K562 (cell line): ENCODE results near the gene SERGEF. TPM values are rescaled to one million over a fixed set of nuclear protein-coding genes. Genes with fewer than 3 reads are reported as not detected.

Experiments used
- BRCA1 ChIP-seq, 2 experiments: fragments of 450-650 bp in 1 of 2; sonication (generic) in 1 of 2; formaldehyde crosslinking in 1 of 2; IDR thresholded peaks; 2 replicates each; pipeline versions ENCODE4 v1.5.0 to v1.6.1; 2017 to 2020; ENCODE audit warnings: mild to moderate bottlenecking in 1 of 2, missing genetic modification reagents in 1 of 2
- ZNF239 ChIP-seq: fragments of 250-450 bp; sonication (Bioruptor Pico); IDR thresholded peaks from 2 replicates; pipeline ENCODE4 v1.4.0; 2020; ENCODE audit warnings: mild to moderate bottlenecking
- ZNF318 ChIP-seq, 2 experiments: fragments of 450-650 bp; IDR thresholded peaks; 2 replicates each; pipeline ENCODE4 v1.6.1; 2016; ENCODE audit warnings: mild to moderate bottlenecking in 2 of 2, borderline replicate concordance in 1 of 2, low read depth in 1 of 2, moderate library complexity in 1 of 2
- ZNF354B ChIP-seq: fragments of 250-450 bp; sonication (Bioruptor Pico); IDR thresholded peaks from 2 replicates; pipeline ENCODE4 v1.4.0; 2020
- polyA plus RNA-seq, 8 experiments: library from polyadenylated mRNA; depleted of rRNA in 4 of 8; stranded (reverse) in 5 of 8; unstranded in 3 of 8; fragments of >200 nt; fragmentation: Nextera tagmentation in 2 of 8; fragmentation: Illumina TruSeq in 1 of 8; extraction: Ambion mirVana in 2 of 8; extraction: Trizol in 1 of 8; gene quantifications; 2 replicates each; pipeline versions ENCODE4 v1.2.1 to v1.2.3, GENCODE V29; 2011 to 2014; ENCODE audit warnings: inconsistent platforms in 1 of 8, missing spikeins in 1 of 8
- total RNA-seq, 7 experiments: library from RNA; depleted of rRNA in 6 of 7; stranded (reverse); fragments of >200 nt in 6 of 7; fragmentation: Illumina TruSeq in 2 of 7; extraction: Trizol in 2 of 7; gene quantifications; 2 replicates each; pipeline versions ENCODE4 v1.2.1 to v1.2.3, GENCODE V29; 2011 to 2021; ENCODE audit warnings: low replicate concordance in 1 of 7

Gene SERGEF
- total and polyA plus RNA-seq, 9 of the 15 experiments (the other 6 are each of a cell fraction or from before 2014, with no cell fraction given) = 10.2 to 28.0 (median 19.9) TPM

DNA sequence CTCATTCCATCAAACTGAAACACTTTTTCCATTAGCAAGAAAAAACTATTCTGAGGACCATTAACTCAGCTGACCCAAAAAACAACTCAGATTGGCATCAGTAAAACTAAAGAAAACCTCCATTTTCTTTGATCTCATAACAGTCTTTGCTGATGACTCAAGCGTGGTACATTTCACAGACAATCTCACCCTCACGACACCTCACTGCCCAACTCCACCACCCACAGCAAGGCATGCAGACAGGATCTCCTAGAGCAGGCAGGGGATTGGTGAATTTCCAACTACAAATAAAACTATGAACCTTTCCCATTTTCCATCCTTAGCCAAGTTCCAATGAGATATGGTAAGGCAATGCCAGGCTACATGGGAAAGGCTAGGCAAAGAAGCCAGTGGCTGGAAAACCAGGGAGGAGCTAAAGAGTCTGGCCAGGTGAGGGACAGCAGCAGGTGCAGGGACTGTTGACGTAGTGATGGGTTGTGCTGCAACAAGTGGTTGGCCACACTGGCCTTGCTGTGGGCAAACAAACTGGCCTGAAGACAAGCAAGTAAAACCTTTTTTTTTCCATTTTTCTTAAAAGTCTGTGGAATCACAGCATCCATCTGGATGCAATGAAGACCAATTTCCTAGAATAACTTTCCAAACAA is 97.2 kb downstream of the SERGEF start (continued):
- TF ChIP-seq ZNF354B (CRISPR knock-in tag) (no peak), ZNF318 (IDR thresholded peaks at IDR 0.05; ENCODE audit: borderline replicate concordance in 1 of 2, low read depth in 1 of 2) (no peak), BRCA1 (IDR thresholded peaks at IDR 0.05) (no peak), BRCA1 (CRISPR knock-in tag; IDR thresholded peaks at IDR 0.05) (no peak), ZNF239 (CRISPR knock-in tag) (no peak)
- TF ChIP-seq, all 486 proteins: peak for 0
